ENCODE results near the gene CALN1. TPM values are rescaled to one million over a fixed set of nuclear protein-coding genes. Genes with fewer than 3 reads are reported as not detected.

Gene CALN1
- total and polyA plus RNA-seq, 9 of the 15 experiments (the other 6 are each of a cell fraction or from before 2014, with no cell fraction given), result 1.4 to 7.5 (median 3.3) TPM

- no peak overlapping the region for H3K4me2 ChIP-seq (ENCODE audit: insufficient read depth, low read length)
- FAIRE-seq (no peak), DNase-seq (ENCODE audit: extremely low read depth in 1 of 4, low spot score in 3 of 4) (no peak), ATAC-seq (no peak)
- no TSS peak for BruUV-seq (replicated peaks)
- H3K79me2 ChIP-seq (ENCODE audit: control insufficient read depth, insufficient read depth, low read length), result no peaks in the 10 kb centered on the region
- H4K20me1 ChIP-seq (replicated peaks; ENCODE audit: control insufficient read depth, insufficient read depth, low read length), result no peaks in the 10 kb centered on the region; the same call in 1 of the 2 replicates
- no peaks in the 10 kb centered on the region for H3K9me3 ChIP-seq (replicated peaks; ENCODE audit: control insufficient read depth, insufficient read depth, low read depth, low read length)
- H3K4me3 ChIP-seq, result no peak overlapping the region
- no peaks in the 10 kb centered on the region for H3K4me1 ChIP-seq (replicated peaks in 1 of 2; ENCODE audit: control insufficient read depth in 2 of 2, insufficient read depth in 2 of 2, low read length in 2 of 2)
- no peak overlapping the region for H3K27ac ChIP-seq (ENCODE audit: extremely low read depth, low read depth, low read length)
- H3K9me1 ChIP-seq (ENCODE audit: control insufficient read depth, insufficient read depth, low read length), result no peaks in the 10 kb centered on the region
- POLR2A ChIA-PET, result interaction anchor here (0.6 kb wide), 1 partner anchor 49 kb away, joined by 4 read pairs; no protein-coding TSS in a partner anchor
- H3K27me3 ChIP-seq (ENCODE audit: control insufficient read depth in 2 of 2, insufficient read depth in 2 of 2, low read length in 2 of 2), result peaks cover 4 to 21% of the 10 kb centered on the region in 2 experiments; a peak in 3 of 5 replicates
- intact Hi-C loops (cut with micrococcal nuclease), result no loop called here
- 11% methylated on average over 2 of the region's 2 CpGs for WGBS (ENCODE audit: insufficient coverage, low coverage, missing lambda C conversion rate)
- CTCF ChIA-PET (ENCODE audit: low intra/inter-chr PET ratio), result no interaction called here
- TF ChIP-seq RAD21 (CRISPR knock-in tag; conservative IDR thresholded peaks at IDR 0.05 in 1 of 2, IDR thresholded peaks at IDR 0.05 in 1 of 2), result no peak
- no peak for TF ChIP-seq KAT8 (IDR thresholded peaks at IDR 0.05; ENCODE audit: low read depth)
- no peak for TF ChIP-seq ILF3 (IDR thresholded peaks at IDR 0.05; ENCODE audit: borderline replicate concordance)
- TF ChIP-seq GTF2F1 (IDR thresholded peaks at IDR 0.05; ENCODE audit: low read depth, low read length), result no peak
- TF ChIP-seq ELF2 (CRISPR knock-in tag; IDR thresholded peaks at IDR 0.05), result no peak
- no peak for TF ChIP-seq RBFOX2 (IDR thresholded peaks at IDR 0.05; ENCODE audit: low read depth, low read length)
- TF ChIP-seq ZBTB26 (CRISPR knock-in tag; IDR thresholded peaks at IDR 0.05), result no peak
- TF ChIP-seq XRCC4 (IDR thresholded peaks at IDR 0.05; ENCODE audit: extremely low read depth, insufficient read depth, insufficient read length), result no peak
- TF ChIP-seq ZNF583 (CRISPR knock-in tag; IDR thresholded peaks at IDR 0.05), result no peak
- TF ChIP-seq ZBTB34 (CRISPR knock-in tag; IDR thresholded peaks at IDR 0.05), result no peak
- no peak overlapping the region for H2AFZ ChIP-seq (ENCODE audit: low read depth, low read length)
- in situ Hi-C loops (cut with MboI), result no loop called here
- no peaks in the 10 kb centered on the region for H3K36me3 ChIP-seq (ENCODE audit: control insufficient read depth, insufficient read depth, low read length)
- H3K9ac ChIP-seq (ENCODE audit: insufficient read depth in 1 of 2, low read depth in 2 of 2, low read length in 2 of 2), result no peak overlapping the region
Measured at GRCh38 chr7:72308986-72309385, 103.2 kb downstream of the CALN1 start.
